ENCODE results near the gene CACNG7. TPM values are rescaled to one million over a fixed set of nuclear protein-coding genes. Genes with fewer than 3 reads are reported as not detected.

CACNG7 gene
- total and polyA plus RNA-seq, 10 of the 15 experiments (the other 5 are each of a cell fraction or from before 2014, with no cell fraction given), result not detected

GRCh38 chr19:53960886-53961285, 51.8 kb downstream of the CACNG7 start:
- CTCF ChIA-PET, result interaction anchor here (0.7 kb wide), 1 partner anchor 480 kb away, joined by 3 read pairs; no protein-coding TSS in a partner anchor
- Histone ChIP-seq H3K36me3 (ENCODE audit: control insufficient read depth in 2 of 2, insufficient read depth in 2 of 2, low read length in 1 of 2) (no peaks in the 10 kb centered on the region), H3K4me1 (ENCODE audit: control insufficient read depth, insufficient read depth, low read length) (no peaks in the 10 kb centered on the region), H3K9ac (ENCODE audit: control insufficient read depth, insufficient read depth, low read length) (no peak overlapping the region), H3K4me3 (no peak overlapping the region), H3K27ac (ENCODE audit: control insufficient read depth, insufficient read depth) (no peak overlapping the region), H2AFZ (ENCODE audit: control insufficient read depth, low read depth, low read length) (no peak overlapping the region), H4K20me1 (ENCODE audit: control insufficient read depth, insufficient read depth) (no peaks in the 10 kb centered on the region), H3K9me3 (replicated peaks; ENCODE audit: control insufficient read depth, insufficient read depth, low read length) (no peaks in the 10 kb centered on the region; the same call in 2 of the 3 replicates), H3K79me2 (ENCODE audit: control insufficient read depth, insufficient read depth, low read length) (no peaks in the 10 kb centered on the region), H3K4me2 (ENCODE audit: control insufficient read depth, insufficient read depth) (no peak overlapping the region), H3K27me3 (replicated peaks in 1 of 2; ENCODE audit: control insufficient read depth in 2 of 2, insufficient read depth in 2 of 2, low read length in 1 of 2) (no peaks in the 10 kb centered on the region)
- TF ChIP-seq MAX (IDR thresholded peaks at IDR 0.05; ENCODE audit: low read depth, low read length) (no peak), CREM (IDR thresholded peaks at IDR 0.05; ENCODE audit: low read depth) (no peak), ZBTB33 (IDR thresholded peaks at IDR 0.05) (no peak), REST (IDR thresholded peaks at IDR 0.05; ENCODE audit: low read depth, low read length) (no peak), CHD4 (IDR thresholded peaks at IDR 0.05) (no peak), SMC3 (IDR thresholded peaks at IDR 0.05; ENCODE audit: borderline replicate concordance, low read length) (no peak), CBX5 (IDR thresholded peaks at IDR 0.05; ENCODE audit: low read depth) (no peak), ATF3 (IDR thresholded peaks at IDR 0.05; ENCODE audit: borderline replicate concordance, extremely low read depth, low read depth, low read length) (no peak), ASH2L (IDR thresholded peaks at IDR 0.05; ENCODE audit: borderline replicate concordance, low read depth) (no peak)
- DNase-seq (ENCODE audit: low read depth, low spot score) (no peak), ATAC-seq (no peak), FAIRE-seq (no peak)
- WGBS (ENCODE audit: insufficient coverage, insufficient replicate concordance, low lambda C conversion rate, missing lambda C conversion rate), result 27% methylated on average over 8 of the region's 8 CpGs
- POLR2A ChIA-PET, result no interaction called here
- SMC1A ChIA-PET (ENCODE audit: uncharacterized antibody, unreplicated experiment), result no interaction called here
- in situ Hi-C loops (cut with MboI) (no loop called here), intact Hi-C loops (cut with micrococcal nuclease; ENCODE audit: unreplicated experiment) (no loop called here)
- no TSS peak for BruUV-seq (replicated peaks)
- RAD21 ChIA-PET (ENCODE audit: unreplicated experiment), result no interaction called here

Data from GM12878 (cell line).